ENCODE measurements around the gene WFS1.

WFS1 gene

DNA sequence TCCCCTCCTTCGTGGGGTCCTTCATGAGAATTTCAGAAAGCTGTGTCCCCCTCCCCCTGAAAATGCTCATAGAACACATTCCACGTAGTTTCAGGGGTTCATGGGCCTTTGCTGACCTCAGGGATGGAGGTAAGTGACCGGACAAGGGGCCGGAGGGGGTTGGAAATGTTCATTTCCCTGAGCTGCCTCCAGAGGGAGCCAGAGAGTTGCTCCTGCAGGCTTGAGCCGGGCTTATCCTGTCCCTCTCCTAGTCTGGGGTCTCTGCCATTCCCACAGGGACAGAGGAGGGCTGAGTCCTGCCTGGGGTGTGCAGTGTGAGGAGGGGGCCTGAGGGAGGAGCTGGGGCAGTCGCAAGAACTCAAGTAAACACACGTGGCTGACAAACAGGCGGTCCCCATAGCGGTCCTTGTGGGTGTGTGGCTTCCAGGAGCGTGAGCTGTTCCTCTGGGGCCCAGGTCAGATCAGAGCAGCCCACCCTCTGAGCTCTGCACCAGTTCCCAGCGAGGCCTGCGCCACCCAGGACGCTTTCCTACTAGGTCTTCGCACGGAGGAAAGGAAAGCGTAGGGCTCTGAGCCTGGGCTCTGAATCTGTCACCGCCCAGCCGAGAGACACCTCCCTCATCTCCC lies 62.5 kb downstream of the WFS1 start:
- FAIRE-seq (no peak), DNase-seq (ENCODE audit: extremely low spot score, insufficient read length, low read depth) (no peak)

DNA sequence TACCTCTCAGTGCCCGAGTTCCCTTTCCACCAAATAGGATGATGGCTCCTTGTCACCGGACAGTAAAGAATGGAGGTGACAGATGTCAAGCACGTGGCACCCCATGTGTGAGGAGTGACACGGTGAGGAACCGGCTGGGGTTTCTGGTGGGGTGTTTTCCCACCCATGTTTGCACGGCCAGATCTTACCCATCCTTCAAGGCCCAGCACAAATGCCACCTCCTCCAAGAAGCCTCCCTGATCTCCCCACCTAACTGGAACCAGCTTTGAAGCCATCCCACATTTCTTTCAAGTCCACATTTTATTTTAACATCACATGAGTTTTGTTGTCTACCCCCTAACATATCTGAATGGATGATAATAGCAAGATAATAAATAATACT lies 63.0 kb downstream of the WFS1 start:
- no peak for FAIRE-seq

DNA sequence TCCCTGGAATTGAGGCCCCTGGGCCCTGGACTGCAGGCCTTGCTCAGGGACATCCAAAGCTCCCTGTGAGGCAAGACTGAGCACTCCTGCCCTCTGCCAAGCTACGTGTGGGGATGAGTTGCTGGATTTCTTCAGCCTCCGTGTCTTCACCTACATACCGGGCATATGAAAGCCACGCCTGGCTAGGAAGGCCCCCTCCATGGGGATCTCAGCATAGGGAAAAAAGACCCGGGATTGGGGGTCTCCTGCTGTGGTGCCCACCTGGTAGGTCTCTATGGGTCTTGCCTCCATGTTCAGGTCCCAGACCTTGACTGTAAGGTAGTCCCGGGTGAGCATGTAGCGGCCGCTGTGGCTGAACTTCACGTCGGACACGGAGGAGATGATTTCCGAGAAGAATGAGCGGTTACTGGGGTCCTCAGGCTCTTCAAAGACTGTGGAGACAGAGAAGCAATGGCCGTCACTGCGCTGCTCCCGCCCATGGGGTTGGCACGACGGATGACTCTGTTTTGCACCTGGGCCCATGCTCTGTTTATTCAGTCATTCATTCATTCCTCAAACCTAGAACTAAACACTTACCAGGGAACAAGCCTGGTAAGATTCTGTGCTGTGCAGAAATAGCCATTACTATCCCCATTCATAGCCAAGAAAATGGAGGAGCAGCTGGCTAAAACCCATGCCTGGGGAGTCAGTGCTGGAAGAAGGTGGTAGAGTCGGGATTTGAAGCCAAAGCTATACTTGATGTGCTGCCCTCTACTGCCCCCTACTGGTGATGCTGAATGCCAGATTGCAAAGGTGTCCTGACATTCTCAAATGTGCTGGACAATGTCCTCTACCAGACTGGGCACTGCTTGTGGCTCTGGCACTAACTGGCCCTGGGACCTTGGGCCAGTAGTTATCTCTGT lies 63.9 kb downstream of the WFS1 start:
- DNase-seq (ENCODE audit: extremely low spot score, insufficient read length, low read depth) (no peak), FAIRE-seq (no peak)

More for the DNA sequence above, 63.0 kb downstream of the WFS1 start:
- no peak for DNase-seq (ENCODE audit: extremely low spot score, insufficient read length, low read depth)

DNA sequence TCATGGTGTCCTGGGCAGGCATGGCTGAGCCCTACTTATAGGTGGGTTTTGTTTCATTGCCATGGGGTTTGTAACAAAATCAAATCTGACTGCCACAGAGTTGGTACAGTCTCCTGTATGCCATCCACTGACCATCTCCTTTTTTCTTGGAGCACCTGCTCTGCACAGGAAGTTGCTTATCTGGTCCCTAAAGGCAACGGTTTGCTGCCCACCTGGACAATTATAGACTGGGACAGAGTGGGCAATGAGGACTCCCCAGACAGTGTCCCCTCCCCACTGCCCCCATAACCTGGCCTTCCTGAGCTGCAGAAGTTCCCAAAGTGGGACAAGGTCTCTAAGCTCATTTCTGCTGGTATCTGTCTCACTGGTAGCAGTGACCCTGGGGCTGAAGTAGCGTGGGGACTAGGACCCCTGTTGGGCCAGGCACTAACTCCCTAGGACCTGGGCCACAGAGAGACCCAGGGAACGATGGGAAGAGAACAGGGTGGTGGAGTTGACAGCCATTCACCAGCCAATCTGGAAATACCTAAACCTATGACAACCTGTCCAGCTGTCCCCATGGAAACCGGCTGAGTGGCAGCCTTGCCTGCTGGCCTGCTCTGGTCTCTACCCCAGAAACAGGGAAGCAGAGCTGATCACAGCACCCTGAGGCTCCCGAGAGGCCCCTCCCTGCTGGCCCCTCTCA lies 64.7 kb downstream of the WFS1 start:
- DNase-seq (ENCODE audit: extremely low spot score, insufficient read length, low read depth) (no peak), FAIRE-seq (no peak)

DNA sequence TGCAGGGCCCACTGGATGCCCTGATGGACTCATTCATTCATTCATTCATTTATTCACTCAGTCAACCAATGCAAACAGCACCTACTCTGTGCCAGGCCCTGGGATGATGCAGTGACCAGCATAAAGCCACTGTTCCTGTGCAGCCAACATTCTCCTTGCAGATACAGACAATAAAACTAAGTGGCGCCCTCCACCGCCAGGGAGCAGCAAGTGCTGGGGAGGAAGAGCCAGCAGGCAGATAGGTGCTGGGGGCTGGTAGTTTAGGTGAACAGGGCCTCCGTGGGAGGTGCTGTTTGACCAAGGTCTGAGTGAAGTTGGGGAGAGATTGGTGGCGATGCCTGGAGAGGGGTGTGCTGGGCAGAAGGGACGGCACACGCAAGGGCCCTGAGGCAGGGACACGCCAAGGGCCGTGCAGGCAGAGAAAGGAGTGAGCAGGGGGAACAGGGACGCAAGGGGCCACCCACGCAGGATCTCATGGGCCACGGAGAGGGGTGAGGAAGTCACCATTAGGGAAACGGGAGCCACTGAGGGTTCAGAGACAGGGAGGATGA lies 65.5 kb downstream of the WFS1 start:
- no peak for FAIRE-seq
- no peak for DNase-seq (ENCODE audit: extremely low spot score, insufficient read length, low read depth)

DNA sequence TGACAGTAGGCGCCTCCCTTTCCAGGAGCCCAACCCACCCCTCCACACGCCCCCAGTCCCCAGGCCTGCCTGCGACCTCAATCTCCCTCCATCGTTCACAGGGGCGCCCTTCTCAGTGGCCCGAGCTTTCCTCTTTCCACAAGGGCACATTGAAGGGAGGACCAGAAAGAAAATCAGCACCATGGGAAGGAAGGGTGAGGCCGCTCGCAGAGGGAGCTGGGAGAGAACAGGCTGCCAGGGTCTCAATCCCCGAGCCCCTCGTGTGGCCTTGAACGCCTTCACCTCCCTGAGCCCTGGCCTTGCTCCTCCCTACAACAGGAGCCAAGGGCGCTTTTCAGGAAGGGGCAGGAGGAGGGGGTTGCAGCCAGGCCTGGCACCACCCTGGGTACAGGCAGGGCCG lies 66.5 kb downstream of the WFS1 start:
- no peak for FAIRE-seq
- DNase-seq (ENCODE audit: extremely low spot score, insufficient read length, low read depth) = no peak

DNA sequence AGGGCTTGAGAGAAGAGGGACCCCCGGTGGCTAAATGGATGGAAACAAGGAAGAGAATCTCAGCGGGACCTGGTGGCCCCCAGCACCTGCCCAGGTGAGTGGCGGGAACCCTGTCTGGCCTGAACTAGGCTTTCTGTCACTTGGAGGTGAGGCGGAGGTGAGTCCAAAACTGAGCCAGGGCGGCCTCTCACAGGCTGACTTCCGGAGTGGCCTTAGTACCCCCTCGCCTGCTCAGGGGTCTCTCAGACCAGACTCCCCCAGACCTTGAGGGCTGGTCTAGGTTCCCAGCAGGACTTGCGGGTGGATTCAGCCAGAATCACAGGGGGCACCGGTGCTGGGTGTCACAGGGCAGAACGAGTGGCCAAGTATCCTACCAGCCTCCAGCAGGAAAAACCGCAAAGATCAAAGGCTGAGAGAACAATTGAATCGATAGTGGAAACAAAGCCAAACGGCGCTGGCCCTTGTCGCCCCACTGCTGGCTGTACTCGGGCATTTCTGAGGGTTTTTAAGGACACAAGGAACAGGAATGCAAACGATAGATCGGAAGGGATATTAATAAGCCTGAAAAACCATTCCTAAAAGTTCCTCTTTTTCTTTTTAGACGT lies 67.8 kb downstream of the WFS1 start:
- DNase-seq (ENCODE audit: extremely low spot score, insufficient read length, low read depth) (no peak), FAIRE-seq (no peak)

DNA sequence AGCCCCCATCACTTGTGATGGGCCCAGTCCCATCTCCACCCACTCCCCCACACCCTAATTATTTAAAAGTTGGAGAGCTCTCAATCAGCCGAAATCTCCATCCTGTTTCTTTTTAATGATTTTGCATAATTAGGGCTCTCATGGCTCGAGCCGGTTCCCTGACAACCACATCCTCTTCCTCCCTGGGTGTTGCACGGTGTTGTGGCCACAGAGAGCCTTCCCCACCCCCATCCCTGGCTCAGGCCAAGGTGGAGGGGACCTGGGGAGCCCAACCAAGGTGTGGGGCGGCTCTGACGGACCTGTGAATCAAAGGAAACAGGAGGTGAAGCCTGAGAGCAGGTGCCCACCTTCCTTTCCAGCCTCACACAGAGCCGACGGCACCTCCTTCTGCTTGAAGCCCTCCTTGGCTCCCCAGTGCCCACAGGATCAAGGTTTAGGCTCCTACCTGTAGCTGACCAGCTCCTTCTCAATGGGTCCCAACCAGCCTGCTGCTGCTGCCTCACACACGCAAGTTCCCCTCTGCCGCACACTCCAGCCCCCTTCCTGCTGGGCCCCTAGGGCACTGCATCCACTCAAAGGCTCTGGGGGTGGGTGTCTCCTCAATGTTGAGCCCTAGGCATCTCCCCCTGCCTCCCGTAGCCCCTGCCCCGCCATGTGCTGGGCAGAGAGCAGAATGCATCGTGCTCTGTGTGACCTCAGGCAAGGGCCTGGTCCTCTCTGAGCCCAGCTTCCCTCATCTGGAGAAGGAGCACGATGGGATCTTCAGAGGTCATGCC lies 68.7 kb downstream of the WFS1 start:
- peak; percentile 54 for FAIRE-seq
- DNase-seq (ENCODE audit: extremely low spot score, insufficient read length, low read depth) = no peak

DNA sequence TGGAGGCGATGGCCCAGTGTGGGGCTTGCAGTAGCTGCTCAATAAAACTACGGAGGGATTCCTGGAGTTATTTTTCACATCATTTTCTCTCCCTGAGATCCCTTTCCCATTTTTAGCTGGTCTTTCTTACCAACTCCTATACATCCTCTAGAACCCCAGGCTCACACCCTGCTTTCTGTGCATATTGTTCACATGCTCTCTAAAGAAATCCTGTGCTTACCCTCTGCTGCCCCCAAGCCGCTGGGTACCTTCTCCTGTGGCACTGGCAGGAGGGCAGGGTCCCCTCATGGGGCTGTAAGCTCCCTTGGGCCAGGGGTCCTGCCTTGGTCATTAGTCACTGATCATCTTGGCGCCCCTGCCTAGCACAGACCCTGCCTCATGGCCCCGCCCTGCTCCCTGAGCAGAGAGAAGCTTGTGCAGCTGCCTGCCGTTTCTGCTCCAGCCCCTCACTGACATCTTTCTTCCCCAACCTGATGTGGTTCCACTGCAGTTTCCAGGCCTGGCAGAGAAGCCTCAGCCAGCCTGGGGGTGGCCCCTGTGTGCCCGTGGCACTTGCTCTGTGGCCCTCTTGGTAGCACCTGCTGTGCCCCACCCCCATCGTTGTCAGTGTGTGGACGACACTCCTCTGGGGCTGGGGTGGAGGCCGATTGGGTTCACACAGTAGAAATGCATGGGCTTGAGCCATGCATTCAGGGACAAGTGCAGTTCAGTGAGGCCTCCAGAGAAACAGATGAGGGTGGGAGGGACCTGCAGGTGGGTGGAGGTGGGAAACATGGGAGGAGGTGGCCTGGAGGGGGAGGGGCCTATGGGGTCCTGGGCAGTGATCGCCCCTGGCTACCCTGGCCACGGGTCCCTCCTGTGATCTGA lies 69.5 kb downstream of the WFS1 start:
- DNase-seq (ENCODE audit: extremely low spot score, insufficient read length, low read depth) (no peak), FAIRE-seq (no peak)

DNA sequence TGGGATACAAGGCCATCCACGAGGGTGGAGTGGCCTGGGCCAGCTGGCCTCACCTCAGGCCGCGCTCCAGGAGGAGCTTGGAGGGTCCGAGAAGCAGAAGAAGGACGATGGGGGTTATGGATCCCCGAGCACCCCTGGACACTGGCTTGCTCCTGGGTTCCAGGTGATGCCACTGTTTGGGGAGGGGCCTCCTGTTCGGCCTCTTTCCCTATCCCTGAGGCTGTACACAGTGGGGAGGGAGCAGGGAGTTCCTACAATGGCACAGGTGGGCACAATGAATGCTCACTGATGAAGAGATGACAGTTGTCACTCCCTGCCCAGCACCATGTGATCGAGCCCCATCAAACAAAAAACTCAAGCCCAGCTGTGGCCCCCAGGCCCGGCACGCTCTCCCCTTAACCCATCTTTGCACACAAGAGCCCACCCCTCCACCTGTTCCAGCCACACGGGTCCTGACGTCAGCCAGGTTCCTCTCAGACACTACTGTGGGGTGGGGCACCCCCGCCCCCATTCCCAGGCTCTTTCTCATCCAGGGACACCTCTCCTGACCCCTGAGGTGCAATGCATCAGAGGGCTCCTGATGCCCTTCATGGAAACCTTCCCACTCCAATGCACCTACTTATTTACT lies 70.3 kb downstream of the WFS1 start:
- FAIRE-seq (no peak), DNase-seq (ENCODE audit: extremely low spot score, insufficient read length, low read depth) (no peak)

DNA sequence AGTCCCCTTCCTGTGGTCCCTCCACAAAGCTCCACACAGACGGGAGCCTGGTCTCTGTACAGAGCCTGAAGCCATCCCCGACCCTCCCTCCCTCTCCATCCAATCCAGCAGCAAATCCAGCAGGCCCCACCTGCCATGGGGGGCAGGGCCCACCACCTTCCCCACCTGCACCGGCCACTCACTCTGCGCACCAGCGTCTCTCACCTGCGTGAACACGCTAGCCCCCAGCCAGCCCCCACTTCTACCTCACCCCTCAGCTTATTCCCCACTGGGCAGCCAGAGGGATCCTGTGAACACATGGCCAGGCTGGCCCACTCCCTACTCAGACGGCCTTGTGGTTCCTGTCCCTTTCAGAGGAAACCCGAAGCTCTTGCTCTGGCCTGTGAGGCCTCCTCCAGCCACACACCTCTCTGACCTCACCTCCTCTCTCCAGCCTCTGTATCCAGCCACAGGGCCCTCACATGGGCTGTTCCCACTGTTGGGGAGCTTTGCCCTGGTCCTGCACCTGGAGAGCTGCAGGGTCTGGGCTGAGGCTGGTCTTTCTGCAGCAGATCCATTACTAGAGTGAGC lies 70.9 kb downstream of the WFS1 start:
- DNase-seq (ENCODE audit: extremely low spot score, insufficient read length, low read depth) = no peak
- no peak for FAIRE-seq

DNA sequence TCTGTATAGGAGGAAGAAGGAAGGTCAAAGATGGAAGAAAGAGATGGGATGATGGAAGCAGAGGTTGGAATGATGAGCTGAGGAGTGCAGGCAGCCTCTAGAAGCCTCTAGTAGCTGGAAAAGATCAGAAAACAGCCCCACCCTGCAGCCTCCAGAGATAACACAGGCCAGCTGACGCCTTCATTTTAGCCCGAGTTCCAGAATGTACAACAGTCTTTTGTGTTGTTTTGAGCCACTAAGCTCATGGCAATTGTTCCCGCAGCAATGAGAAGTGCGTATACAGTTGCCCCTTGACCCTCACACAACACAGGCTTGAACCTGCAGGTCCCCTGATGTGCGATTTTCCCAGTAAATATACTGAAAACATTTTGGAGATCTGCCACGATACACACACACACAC lies 72.0 kb downstream of the WFS1 start:
- FAIRE-seq = no peak
- no peak for DNase-seq (ENCODE audit: extremely low spot score, insufficient read length, low read depth)

DNA sequence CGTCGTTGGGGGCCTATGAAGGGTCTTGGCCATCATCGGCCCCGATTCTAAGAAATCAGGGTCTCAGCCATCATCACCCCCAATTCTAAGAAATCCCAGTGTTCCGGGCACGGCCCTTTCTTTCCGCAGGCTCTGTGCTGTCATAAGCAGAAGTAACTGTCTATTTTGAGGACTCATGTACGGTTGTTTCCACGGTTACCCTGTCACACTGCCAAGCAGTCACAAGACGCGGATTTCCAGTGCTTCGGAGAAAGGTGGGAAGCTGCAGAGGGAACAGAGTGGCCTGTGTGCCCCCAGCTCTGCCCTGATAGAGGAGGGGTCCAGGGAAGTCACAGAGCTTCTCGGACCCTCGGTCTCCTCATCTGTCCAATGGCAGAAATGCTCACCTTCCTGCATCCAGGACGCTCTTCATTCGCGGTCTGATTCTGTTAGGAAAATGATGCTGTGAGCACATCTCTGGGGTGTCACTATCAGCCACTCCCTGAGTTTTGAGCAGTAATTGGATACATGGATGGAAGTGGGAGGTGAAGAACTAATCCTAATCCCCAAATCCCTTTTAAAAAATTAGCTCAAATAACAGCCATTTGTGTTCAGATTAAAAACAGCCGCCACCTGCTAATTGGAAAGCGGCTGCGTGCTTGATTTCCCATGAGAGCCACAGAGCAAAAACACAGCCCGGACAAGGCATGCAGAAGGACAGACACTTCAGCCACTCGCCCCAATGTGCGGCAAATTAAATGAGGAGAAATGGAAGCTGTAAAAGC lies 73.1 kb downstream of the WFS1 start:
- no peak for DNase-seq (ENCODE audit: extremely low spot score, insufficient read length, low read depth)

DNA sequence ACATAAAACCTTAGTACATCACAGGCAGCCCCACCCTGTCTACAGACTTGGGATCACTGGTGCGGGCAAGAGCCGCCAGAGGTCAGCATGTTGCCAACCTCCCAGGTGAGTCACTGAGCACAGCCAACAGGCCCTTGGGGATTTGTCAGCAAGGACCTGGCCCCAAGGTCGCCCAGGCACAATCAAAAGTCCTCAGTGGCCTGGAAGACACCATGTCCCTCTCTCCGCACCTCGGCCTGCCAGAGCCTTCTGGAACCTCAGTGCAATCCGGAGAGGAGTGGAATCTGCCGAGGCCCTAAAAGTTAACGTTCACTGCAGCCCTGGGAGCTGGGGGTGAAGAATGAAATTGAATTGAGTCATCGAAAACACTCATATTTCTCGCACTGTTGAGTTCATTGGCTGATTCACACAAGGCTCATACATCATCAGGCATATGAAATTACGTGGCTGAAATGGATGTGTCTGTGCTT lies 74.3 kb downstream of the WFS1 start:
- FAIRE-seq (no peak), DNase-seq (ENCODE audit: extremely low spot score, insufficient read length, low read depth) (no peak)

More for the DNA sequence above, 73.1 kb downstream of the WFS1 start:
- no peak for FAIRE-seq

DNA sequence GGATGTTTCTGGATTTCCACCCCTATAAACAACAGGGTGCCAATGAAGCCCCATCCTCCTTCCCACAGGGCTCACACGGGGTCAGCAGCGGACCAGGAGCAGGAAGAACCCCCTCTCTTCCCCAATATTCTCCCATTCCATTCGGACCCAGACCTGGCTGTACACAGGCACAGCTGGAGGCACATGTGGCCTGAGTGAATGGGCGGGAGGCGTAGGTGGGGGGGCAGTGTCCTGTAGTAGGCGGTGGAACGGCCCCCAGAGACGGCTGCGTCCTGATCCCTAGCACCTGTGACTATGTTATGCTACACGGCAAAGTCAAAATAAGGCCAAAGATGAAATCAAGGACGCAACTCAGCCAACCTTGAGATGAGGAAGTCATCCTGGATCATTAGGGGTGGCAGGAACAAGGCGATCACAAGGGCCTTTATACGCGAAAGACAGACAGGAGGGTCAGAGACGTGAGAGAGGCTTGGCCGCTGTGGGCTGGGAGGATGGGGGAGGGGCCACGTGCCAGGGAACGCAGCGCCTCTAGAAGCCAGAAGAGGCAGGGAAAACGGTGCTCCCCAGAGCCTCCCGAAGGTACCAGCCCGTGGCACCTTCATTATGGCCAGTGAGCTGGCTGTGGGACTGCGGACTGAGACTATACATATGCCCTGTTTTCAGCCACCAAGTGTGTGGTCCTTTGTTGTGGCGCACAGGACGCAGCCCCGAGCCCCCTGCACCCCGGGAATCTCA lies 75.6 kb downstream of the WFS1 start:
- DNase-seq (ENCODE audit: extremely low spot score, insufficient read length, low read depth) (no peak), FAIRE-seq (no peak)

DNA sequence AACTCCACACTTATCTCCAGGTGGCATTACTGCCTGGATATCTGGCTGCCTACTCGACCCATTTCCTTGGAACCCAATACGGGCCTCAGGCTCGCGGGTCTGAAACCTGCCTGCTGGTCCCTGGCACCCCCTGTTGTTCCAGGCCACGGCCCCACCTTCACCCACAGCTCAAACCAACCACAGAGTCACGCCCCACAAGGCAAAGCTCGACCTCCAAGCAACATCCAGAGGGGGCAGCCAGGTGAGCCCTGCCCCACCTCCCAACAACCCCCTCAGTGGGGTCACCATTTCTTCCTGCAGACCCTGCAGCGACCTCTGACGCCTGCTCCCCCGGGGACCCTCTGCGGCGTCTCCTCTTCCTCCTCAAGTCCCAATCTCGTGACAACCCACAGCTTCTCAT lies 76.2 kb downstream of the WFS1 start:
- FAIRE-seq = no peak
- no peak for DNase-seq (ENCODE audit: extremely low spot score, insufficient read length, low read depth)

All from GM18507 (cell line).